Measurements from ENCODE around the gene B4GALNT2.

Gene B4GALNT2

GRCh38 chr17:49197346-49197998 is 64.9 kb downstream of the B4GALNT2 start:
- CTCF ChIA-PET, result interaction anchor here (0.9 to 2.4 kb wide), 3 partner anchors 11 to 29 kb away, joined by 4 to 12 read pairs (median 5); no protein-coding TSS in a partner anchor
- Mint-ChIP-seq H3K4me3 (no peak overlapping the region), H3K36me3 (no peaks in the 10 kb centered on the region), H3K4me1 (peaks cover 34% of the 10 kb centered on the region), H3K27ac (no peak overlapping the region), H3K27me3 (peaks cover 12% of the 10 kb centered on the region), H3K9me3 (no peaks in the 10 kb centered on the region)
- no peak for DNase-seq

GRCh38 chr17:49198211-49198610 is 65.6 kb downstream of the B4GALNT2 start:
- CTCF ChIA-PET, result interaction anchor here (1.5 to 2.4 kb wide), 2 partner anchors 11 to 29 kb away, joined by 5 to 12 read pairs; no protein-coding TSS in a partner anchor
- H3K27ac Mint-ChIP-seq, result no peak overlapping the region

GRCh38 chr17:49200423-49201083 is 68.0 kb downstream of the B4GALNT2 start:
- no peak overlapping the region for H3K27ac Mint-ChIP-seq
- no peak overlapping the region for H3K4me3 Mint-ChIP-seq
- no peaks in the 10 kb centered on the region for H3K9me3 Mint-ChIP-seq
- peaks cover 8% of the 10 kb centered on the region for H3K4me1 Mint-ChIP-seq
- DNase-seq, result no peak
- CTCF ChIA-PET, result interaction anchor here (0.8 to 1.3 kb wide), 2 partner anchors 9 to 19 kb away, joined by 3 read pairs; no protein-coding TSS in a partner anchor
- no peaks in the 10 kb centered on the region for H3K36me3 Mint-ChIP-seq
- peaks cover 13% of the 10 kb centered on the region for H3K27me3 Mint-ChIP-seq

More at GRCh38 chr17:49198211-49198610, 65.6 kb downstream of the B4GALNT2 start:
- Mint-ChIP-seq H3K9me3 (no peaks in the 10 kb centered on the region), H3K27me3 (peaks cover 6% of the 10 kb centered on the region), H3K4me3 (no peak overlapping the region), H3K36me3 (no peaks in the 10 kb centered on the region), H3K4me1 (peaks cover 27% of the 10 kb centered on the region)
- no peak for DNase-seq

DNA sequence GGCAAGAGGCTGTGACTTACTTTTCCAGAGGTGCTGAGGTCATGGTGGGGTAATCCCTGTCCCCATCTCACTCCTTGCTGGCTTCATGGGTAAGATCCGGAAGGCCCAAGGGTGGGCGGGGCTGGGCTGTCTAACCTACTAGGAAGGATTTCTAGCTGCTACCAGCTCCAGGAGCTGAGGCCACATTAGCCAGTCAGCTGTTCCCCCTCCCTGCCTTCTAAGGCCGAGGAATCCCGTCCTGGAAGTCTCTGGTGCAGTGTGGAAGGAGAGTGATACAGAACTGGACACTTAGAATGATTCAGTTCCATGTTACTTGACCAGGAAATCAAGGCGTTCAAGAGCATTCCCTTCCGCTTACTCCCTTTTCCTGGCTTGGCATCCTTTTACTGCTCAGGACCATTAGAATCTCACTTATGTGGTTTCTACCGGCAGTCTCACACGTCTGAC is 68.9 kb downstream of the B4GALNT2 start:
- H3K36me3 Mint-ChIP-seq, result no peaks in the 10 kb centered on the region
- no peaks in the 10 kb centered on the region for H3K9me3 Mint-ChIP-seq
- no peak overlapping the region for H3K27ac Mint-ChIP-seq

GRCh38 chr17:49203796-49204195 is 71.2 kb downstream of the B4GALNT2 start:
- Mint-ChIP-seq H3K27ac (no peak overlapping the region), H3K27me3 (peaks cover 13% of the 10 kb centered on the region), H3K9me3 (no peaks in the 10 kb centered on the region), H3K4me3 (no peak overlapping the region), H3K36me3 (no peaks in the 10 kb centered on the region), H3K4me1 (peaks cover 7% of the 10 kb centered on the region)
- CTCF ChIA-PET, result interaction anchor here (0.6 kb wide), 1 partner anchor 11 kb away, joined by 3 read pairs; no protein-coding TSS in a partner anchor
- DNase-seq, result no peak

More for the DNA sequence above, 68.9 kb downstream of the B4GALNT2 start:
- peaks cover 3% of the 10 kb centered on the region for H3K4me1 Mint-ChIP-seq
- CTCF ChIA-PET, result interaction anchor here (1.1 kb wide), 1 partner anchor 21 kb away, joined by 3 read pairs; no protein-coding TSS in a partner anchor
- no peak overlapping the region for H3K4me3 Mint-ChIP-seq
- no peak for DNase-seq
- peaks cover 13% of the 10 kb centered on the region for H3K27me3 Mint-ChIP-seq

GRCh38 chr17:49204516-49204915 is 71.9 kb downstream of the B4GALNT2 start:
- CTCF ChIA-PET, result no interaction called here
- H3K4me1 Mint-ChIP-seq, result peaks cover 14% of the 10 kb centered on the region
- peaks cover 13% of the 10 kb centered on the region for H3K27me3 Mint-ChIP-seq
- DNase-seq, result no peak
- no peak overlapping the region for H3K4me3 Mint-ChIP-seq
- no peaks in the 10 kb centered on the region for H3K9me3 Mint-ChIP-seq
- H3K36me3 Mint-ChIP-seq, result no peaks in the 10 kb centered on the region
- no peak overlapping the region for H3K27ac Mint-ChIP-seq

- Mint-ChIP-seq H3K36me3 (peaks cover 18% of the 10 kb centered on the region), H3K27me3 (peaks cover under 1% of the 10 kb centered on the region), H3K4me1 (peaks cover 56% of the 10 kb centered on the region), H3K4me3 (peak overlapping the region; percentile 93), H3K9me3 (no peaks in the 10 kb centered on the region), H3K27ac (peak overlapping the region; percentile 64)
- CTCF ChIA-PET, result interaction anchor here (1.3 to 2.9 kb wide), 5 partner anchors 11 to 20 kb away, joined by 4 to 13 read pairs (median 5); no protein-coding TSS in a partner anchor
- no peak for DNase-seq
These were observed 76.5 kb downstream of the B4GALNT2 start for GRCh38 chr17:49209061-49209571.

DNA sequence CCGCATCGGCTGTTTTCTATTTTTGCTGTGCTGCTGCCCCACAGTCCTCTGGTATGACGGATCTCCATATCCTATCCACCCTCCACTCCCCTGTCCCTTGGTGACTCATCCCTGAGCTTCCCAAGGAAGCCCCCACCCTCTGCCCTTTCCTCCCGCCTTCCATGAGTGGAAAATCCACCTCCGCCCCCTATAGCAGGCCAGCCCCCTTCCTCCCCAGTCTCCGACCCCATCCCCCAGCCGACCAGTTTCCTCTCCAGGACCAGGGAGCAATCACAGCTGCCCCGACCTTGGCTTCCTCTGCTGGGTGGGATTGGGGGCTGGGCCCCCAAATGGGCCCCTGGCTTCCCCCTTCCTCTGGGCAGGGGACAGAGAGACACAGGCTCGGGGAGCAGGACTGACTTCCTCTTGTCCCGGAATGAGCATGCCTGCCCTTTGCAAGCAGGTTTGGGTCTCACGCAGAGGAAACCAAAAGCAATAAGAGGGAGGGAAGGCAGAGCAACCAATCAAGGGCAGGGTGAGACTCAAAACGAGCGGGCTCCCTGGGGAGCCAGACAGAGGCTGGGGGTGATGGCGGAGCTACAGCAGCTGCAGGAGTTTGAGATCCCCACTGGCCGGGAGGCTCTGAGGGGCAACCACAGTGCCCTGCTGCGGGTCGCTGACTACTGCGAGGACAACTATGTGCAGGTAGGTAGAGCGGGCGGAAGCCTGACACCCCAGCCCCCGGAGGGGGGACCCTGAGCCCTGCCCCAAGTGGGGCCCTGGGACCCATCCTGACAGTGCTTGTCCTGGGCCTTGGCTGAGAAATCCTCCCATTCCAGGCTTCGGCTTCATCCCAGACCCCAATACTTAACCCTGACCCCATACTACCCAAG is 77.8 kb downstream of the B4GALNT2 start, which contains the start of the genes ABI3 and GNGT2:
TSS of gene ABI3 (plus strand) at position 550 of the 872 bp plus-strand sequence. CDS start at position 568, 18 bp downstream.
TSS of gene GNGT2 (minus strand) at position 417 of the 872 bp plus-strand sequence. CDS start 3,152 bp downstream, outside the sequence.
- Mint-ChIP-seq H3K36me3 (peaks cover 26% of the 10 kb centered on the region), H3K27me3 (no peaks in the 10 kb centered on the region), H3K4me3 (peak within 1 kb of the TSS; percentile 93), H3K27ac (peak within 1 kb of the TSS; percentile 86), H3K9me3 (no peaks in the 10 kb centered on the region), H3K4me1 (peaks cover 67% of the 10 kb centered on the region)
- CTCF ChIA-PET, result interaction anchor here (1.0 to 2.9 kb wide), 4 partner anchors 14 to 19 kb away, joined by 4 to 13 read pairs (median 4); no protein-coding TSS in a partner anchor
- peak; percentile 80 for DNase-seq

DNA sequence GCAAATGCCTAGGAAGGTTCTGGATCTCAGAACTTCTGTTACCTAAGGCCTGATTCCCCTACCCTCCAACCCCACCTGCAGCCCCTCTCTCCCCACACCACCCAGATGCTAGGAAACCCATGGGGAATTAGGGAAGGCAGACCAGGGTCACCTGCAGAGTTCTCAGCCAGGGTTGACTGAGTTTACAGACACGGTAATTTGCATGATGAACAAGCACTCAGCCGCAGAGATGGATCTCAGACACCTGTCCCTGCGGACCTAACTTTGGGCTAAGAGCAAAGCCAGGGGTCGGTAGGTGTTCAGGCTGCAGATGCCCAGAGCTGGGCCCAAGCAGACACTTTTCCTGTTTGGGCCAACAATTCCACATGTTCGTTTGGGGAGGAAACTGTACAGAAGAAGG is 80.8 kb downstream of the B4GALNT2 start:
- DNase-seq, result no peak
- Mint-ChIP-seq H3K27ac (no peak overlapping the region), H3K36me3 (peaks cover 45% of the 10 kb centered on the region), H3K4me3 (peak overlapping the region; percentile 24), H3K9me3 (no peaks in the 10 kb centered on the region), H3K27me3 (no peaks in the 10 kb centered on the region), H3K4me1 (peaks cover 90% of the 10 kb centered on the region)
- CTCF ChIA-PET, result interaction anchor here (0.9 to 3.1 kb wide), 4 partner anchors 9 to 14 kb away, joined by 3 to 15 read pairs (median 8); no protein-coding TSS in a partner anchor

- Mint-ChIP-seq H3K4me3 (peak overlapping the region; percentile 24), H3K36me3 (peaks cover 46% of the 10 kb centered on the region), H3K4me1 (peaks cover 91% of the 10 kb centered on the region), H3K9me3 (no peaks in the 10 kb centered on the region), H3K27me3 (no peaks in the 10 kb centered on the region), H3K27ac (peak overlapping the region; percentile 11)
- CTCF ChIA-PET, result interaction anchor here (2.1 to 3.1 kb wide), 3 partner anchors 8 to 14 kb away, joined by 7 to 15 read pairs (median 9); no protein-coding TSS in a partner anchor
- DNase-seq, result no peak
These were observed 81.3 kb downstream of the B4GALNT2 start for GRCh38 chr17:49213847-49214246.

DNA sequence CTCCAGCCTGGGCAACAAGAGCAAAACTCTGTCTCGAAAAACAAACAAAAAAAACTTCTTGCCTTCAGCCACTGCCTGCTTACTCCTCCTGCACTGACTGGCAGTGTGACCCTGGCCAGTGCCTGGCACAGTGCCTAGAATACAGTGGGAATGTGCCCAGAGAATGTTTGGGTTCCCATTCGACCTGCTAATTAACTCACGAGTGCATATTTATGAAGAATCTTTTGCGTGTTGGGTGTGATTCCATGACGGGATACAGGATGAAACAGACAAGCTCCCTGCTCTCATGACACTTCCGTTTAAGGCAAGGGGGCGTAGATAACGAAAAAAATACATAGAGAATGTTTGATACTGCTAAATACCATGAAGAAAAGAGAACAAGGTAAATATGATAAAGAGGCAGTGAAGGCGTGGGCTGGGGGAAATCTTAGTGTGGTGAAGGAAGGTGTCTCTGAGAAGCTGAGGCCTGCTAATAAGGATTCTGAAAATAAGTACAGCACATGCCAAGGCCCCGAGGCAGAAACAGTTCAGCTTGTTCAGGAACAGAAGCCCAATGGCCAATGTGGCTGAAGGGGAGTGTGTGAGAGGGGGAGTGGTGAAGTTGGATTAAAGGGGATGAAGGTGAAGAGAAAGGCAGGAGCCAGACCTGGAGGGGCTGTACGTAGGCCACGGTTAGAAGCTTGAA is 82.2 kb downstream of the B4GALNT2 start:
- no peak for DNase-seq
- peaks cover 55% of the 10 kb centered on the region for H3K36me3 Mint-ChIP-seq
- H3K27me3 Mint-ChIP-seq, result no peaks in the 10 kb centered on the region
- peak overlapping the region; percentile 32 for H3K4me3 Mint-ChIP-seq
- CTCF ChIA-PET, result interaction anchor here (0.9 to 1.5 kb wide), 2 partner anchors 10 to 12 kb away, joined by 3 to 9 read pairs; no protein-coding TSS in a partner anchor
- no peaks in the 10 kb centered on the region for H3K9me3 Mint-ChIP-seq
- peak overlapping the region; percentile 34 for H3K27ac Mint-ChIP-seq
- H3K4me1 Mint-ChIP-seq, result peaks cover 91% of the 10 kb centered on the region

- Mint-ChIP-seq H3K9me3 (no peaks in the 10 kb centered on the region), H3K4me3 (peak overlapping the region; percentile 39), H3K27ac (peak overlapping the region; percentile 87), H3K4me1 (peaks cover 84% of the 10 kb centered on the region), H3K36me3 (peaks cover 55% of the 10 kb centered on the region), H3K27me3 (no peaks in the 10 kb centered on the region)
- CTCF ChIA-PET, result interaction anchor here (2.1 kb wide), 1 partner anchor 10 kb away, joined by 8 read pairs; no protein-coding TSS in a partner anchor
- no peak for DNase-seq
These were observed 83.9 kb downstream of the B4GALNT2 start for GRCh38 chr17:49216482-49216881.
